ENCODE data around the gene VAC14.
"Not testable (repeated sequence)": the region's sequence is repeated elsewhere in the genome, so short reads cannot be mapped to it uniquely, and the experiment has no call there.

The VAC14 gene

GRCh38 chr16:70800781-70801480 lies at the start of gene VAC14:
TSS of gene VAC14 (minus strand) at chr16:70801158. CDS start at chr16:70800900, 258 bp downstream.
- no peak for TF ChIP-seq CTCF (IDR thresholded peaks at IDR 0.05; ENCODE audit: insufficient read depth, low read depth, low read length, missing control alignments)
- peak within 1 kb of the TSS; percentile 90 for H3K4me3 ChIP-seq (ENCODE audit: low read length)
- peak; percentile 96 for DNase-seq (ENCODE audit: low read depth)

- H3K4me3 ChIP-seq (ENCODE audit: low read length); DNase-seq (ENCODE audit: low read depth): not testable (repeated sequence)
These were observed 22.6 kb upstream of the VAC14 start for GRCh38 chr16:70823498-70824118.

GRCh38 chr16:70822734-70823133 lies 21.8 kb upstream of the VAC14 start:
- H3K4me3 ChIP-seq (ENCODE audit: low read length); DNase-seq (ENCODE audit: low read depth): not testable (repeated sequence)

GRCh38 chr16:70818088-70818487 lies 17.1 kb upstream of the VAC14 start:
- not testable (repeated sequence) for H3K4me3 ChIP-seq (ENCODE audit: low read length); DNase-seq (ENCODE audit: low read depth)

- TF ChIP-seq CTCF (IDR thresholded peaks at IDR 0.05; ENCODE audit: insufficient read depth, low read depth, low read length, missing control alignments): no peak
- DNase-seq (ENCODE audit: low read depth): no peak
- no peak overlapping the region for H3K4me3 ChIP-seq (ENCODE audit: low read length)
These were observed 8.6 kb upstream of the VAC14 start for GRCh38 chr16:70809392-70810060.

GRCh38 chr16:70808371-70808770 lies 7.4 kb upstream of the VAC14 start:
- DNase-seq (ENCODE audit: low read depth): no peak
- peak; percentile 23 for TF ChIP-seq CTCF (IDR thresholded peaks at IDR 0.05; ENCODE audit: insufficient read depth, low read depth, low read length, missing control alignments)
- no peak overlapping the region for H3K4me3 ChIP-seq (ENCODE audit: low read length)

- H3K4me3 ChIP-seq (ENCODE audit: low read length): no peak overlapping the region
- DNase-seq (ENCODE audit: low read depth): peak; percentile 87
- no peak for TF ChIP-seq CTCF (IDR thresholded peaks at IDR 0.05; ENCODE audit: insufficient read depth, low read depth, low read length, missing control alignments)
These were observed 4.8 kb upstream of the VAC14 start for GRCh38 chr16:70805787-70806186.

GRCh38 chr16:70805380-70805779 lies 4.4 kb upstream of the VAC14 start:
- TF ChIP-seq CTCF (IDR thresholded peaks at IDR 0.05; ENCODE audit: insufficient read depth, low read depth, low read length, missing control alignments): no peak
- DNase-seq (ENCODE audit: low read depth): peak; percentile 26
- no peak overlapping the region for H3K4me3 ChIP-seq (ENCODE audit: low read length)

Measured in epithelial cell of esophagus (primary cell).